Small intestine (tissue), 7 donors: ENCODE results near the gene GUCA1A. TPM values are rescaled to one million over a fixed set of nuclear protein-coding genes. Genes with fewer than 3 reads are reported as not detected.

Source experiments
- DNase-seq, 2 donors: peaks; one replicate each; pipeline versions ENCODE4 v3.0.0 to v3.0.0-alpha.2; 2013
- FAIRE-seq: peaks from 2 replicates; lab custom pipeline; 2012; peaks lifted over from hg19 to GRCh38; lab: Jason Lieb, UNC
- H3K27ac ChIP-seq, 3 donors: one replicate each; pipeline ENCODE4 v1.5.1; 2013; ENCODE audit warnings: low read length in 2 of 3, mild to moderate bottlenecking in 2 of 3, control low read depth in 1 of 3, inconsistent platforms in 1 of 3, low read depth in 1 of 3, moderate library complexity in 1 of 3
- H3K27me3 ChIP-seq, 3 donors: one replicate each; pipeline ENCODE4 v1.6.1; 2013; ENCODE audit warnings: low read length in 3 of 3, inconsistent platforms in 1 of 3; ENCODE audit not compliant: control insufficient read depth in 3 of 3, insufficient read depth in 3 of 3
- H3K36me3 ChIP-seq, 3 donors: one replicate each; pipeline ENCODE4 v1.6.1; 2013; ENCODE audit warnings: low read length in 3 of 3, inconsistent platforms in 1 of 3, low read depth in 1 of 3, mild to moderate bottlenecking in 1 of 3, moderate library complexity in 1 of 3; ENCODE audit not compliant: control insufficient read depth in 3 of 3, insufficient read depth in 2 of 3
- H3K4me1 ChIP-seq, 3 donors: one replicate each; pipeline ENCODE4 v1.6.1; 2013; ENCODE audit warnings: low read length in 2 of 3, inconsistent platforms in 1 of 3, low read depth in 1 of 3, mild to moderate bottlenecking in 1 of 3, moderate library complexity in 1 of 3; ENCODE audit not compliant: control insufficient read depth in 3 of 3, insufficient read depth in 2 of 3
- H3K4me3 ChIP-seq, 3 donors: one replicate each; pipeline ENCODE4 v1.5.1; 2013; ENCODE audit warnings: low read length in 3 of 3, control low read depth in 1 of 3, inconsistent platforms in 1 of 3, low read depth in 1 of 3, mild to moderate bottlenecking in 1 of 3, moderate library complexity in 1 of 3
- H3K9me3 ChIP-seq, 2 donors: one replicate each; pipeline ENCODE4 v1.6.1; 2013; ENCODE audit warnings: low read depth in 1 of 2, low read length in 1 of 2; ENCODE audit not compliant: control insufficient read depth in 2 of 2, insufficient read depth in 1 of 2
- WGBS, 3 donors: extraction: QIAGEN DNeasy Blood & Tissue Kit; methylation state at CpG; one replicate each; pipeline ENCODE4 v1.1.7; 2013; 5-methylcytosine and 5-hydroxymethylcytosine counted together
- polyA plus RNA-seq, 4 donors: library from polyadenylated mRNA; stranded (reverse) in 3 of 4; unstranded in 1 of 4; fragments of 200-250 nt in 3 of 4; fragments of 120-200 nt in 1 of 4; gene quantifications; one replicate each; pipeline versions ENCODE4 v1.2.1 to v1.2.3, GENCODE V29; 2013
- donor health status: healthy with polysubstance abuse.
- donor health status: control.
- donor health status: control.
- donor health status: Bipolar disorder and iron deficiency.
- donor health status: healthy.

GUCA1A gene
- polyA plus RNA-seq, 4 donors = 0.37 to 0.69 TPM; not detected in 2

DNA sequence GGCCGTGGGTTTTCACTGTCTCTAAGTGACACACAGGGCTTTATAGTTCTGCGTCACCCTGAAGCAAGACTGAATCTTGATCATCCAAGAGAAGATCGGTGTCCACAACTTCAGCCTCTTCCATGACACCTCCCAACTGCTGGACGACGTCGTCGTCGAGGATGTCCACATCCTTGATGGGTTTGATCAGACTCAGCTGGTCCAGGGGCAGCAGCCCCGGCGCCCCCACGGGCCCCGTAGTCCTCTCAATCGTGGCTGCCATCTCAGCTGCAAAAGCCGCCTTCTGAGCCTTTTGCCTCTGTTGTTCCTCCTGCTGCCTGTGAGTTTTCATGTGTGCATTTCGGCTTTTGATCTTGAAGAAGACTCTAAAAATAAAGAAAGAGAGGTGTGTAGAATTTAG is 55.1 kb downstream of the GUCA1A start:
- H3K36me3 ChIP-seq = peaks cover 0 to 10% (median 7%) of the 10 kb centered on the region in 3 donors
- no peak for FAIRE-seq
- H3K27me3 ChIP-seq = no peaks in the 10 kb centered on the region
- DNase-seq = no peak
- peaks cover 0 to 34% (median 2%) of the 10 kb centered on the region in 3 donors for H3K4me1 ChIP-seq
- 91 to 94% (median 94%) methylated on average over 15 of the region's 15 CpGs for WGBS, 3 donors
- H3K4me3 ChIP-seq = no peak overlapping the region
- no peak overlapping the region for H3K27ac ChIP-seq
- H3K9me3 ChIP-seq = no peaks in the 10 kb centered on the region

Other genes with a start within 250 kb of the GUCA1A start
- gene CCND3, start 231.6 kb upstream of the GUCA1A start, polyA plus RNA-seq = 10 to 100 TPM; 34.0 to 83.0 (median 48.4) TPM
- gene TAF8, start 122.8 kb upstream of the GUCA1A start, polyA plus RNA-seq = 10 to 100 TPM in 2 of 4 donors, 1 to 10 TPM in 2; 6.7 to 33.6 (median 10.8) TPM
- 100 to 1,000 TPM in 2 of 4 donors, 10 to 100 TPM in 2; 44.1 to 198 (median 85.7) TPM for gene C6orf132, start 30.7 kb upstream of the GUCA1A start, polyA plus RNA-seq
- 1 to 10 TPM in 1 of 4 donors, under 1 TPM in 1, not detected in 2; 0.36 to 1.6 TPM for gene GUCA1B, start 21.6 kb downstream of the GUCA1A start, polyA plus RNA-seq
- gene MRPS10, start 44.5 kb downstream of the GUCA1A start, polyA plus RNA-seq = 10 to 100 TPM; 20.0 to 33.0 (median 25.6) TPM